NCI-H2107 treated with DMSO at 0.1 percent for 48 hours (cell line): ENCODE measurements around the gene SNX13.

ENCODE experiments used
- DNase-seq: peaks from one replicate; lab custom pipeline; 2025; ENCODE audit not compliant: unreplicated experiment; lab: John Stamatoyannopoulos, UW

SNX13 gene

DNA sequence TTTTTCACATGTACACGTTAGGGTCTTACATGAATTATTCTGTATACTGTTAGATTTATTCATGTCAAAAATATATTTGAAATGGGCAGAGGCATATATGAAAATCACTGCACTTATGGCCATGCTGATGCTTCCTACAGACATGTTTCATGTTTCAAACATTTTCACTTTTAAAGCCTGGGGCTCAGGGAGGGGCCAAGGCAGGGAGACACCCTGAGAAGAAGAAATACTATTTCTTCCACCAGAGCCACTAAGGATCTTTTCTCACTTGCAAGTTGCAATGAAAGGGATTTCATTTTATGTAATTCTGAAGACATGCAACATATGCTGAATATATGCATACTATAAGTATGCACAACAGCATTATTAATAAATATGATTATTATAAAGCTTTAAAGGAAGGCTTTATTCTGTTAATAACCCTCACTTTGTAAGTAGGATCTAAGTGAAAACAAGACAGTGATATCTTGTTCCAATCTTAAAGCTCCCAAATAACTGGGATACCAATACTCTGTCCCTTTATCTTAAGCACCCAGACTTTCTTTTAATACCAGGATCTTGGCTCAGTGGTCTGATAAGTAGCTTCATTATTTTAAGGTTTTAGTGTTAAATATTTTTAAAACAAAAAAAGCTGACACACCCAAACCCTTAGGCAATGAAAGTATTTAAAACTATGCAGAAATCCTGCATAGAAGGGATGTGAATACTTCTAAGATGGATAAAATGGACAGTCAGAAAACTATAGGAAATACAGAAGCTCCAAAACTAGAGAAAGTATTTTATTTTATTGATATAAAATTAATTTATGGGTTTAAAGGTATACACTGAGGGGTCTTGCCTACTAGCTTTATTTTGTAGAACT is 148.0 kb downstream of the SNX13 start:
- DNase-seq: no peak

GRCh38 chr7:17787257-17787656 is 153.0 kb downstream of the SNX13 start:
- DNase-seq: peak; percentile 1

- no peak for DNase-seq
Measured at GRCh38 chr7:17786314-17786852, 153.9 kb downstream of the SNX13 start.

DNA sequence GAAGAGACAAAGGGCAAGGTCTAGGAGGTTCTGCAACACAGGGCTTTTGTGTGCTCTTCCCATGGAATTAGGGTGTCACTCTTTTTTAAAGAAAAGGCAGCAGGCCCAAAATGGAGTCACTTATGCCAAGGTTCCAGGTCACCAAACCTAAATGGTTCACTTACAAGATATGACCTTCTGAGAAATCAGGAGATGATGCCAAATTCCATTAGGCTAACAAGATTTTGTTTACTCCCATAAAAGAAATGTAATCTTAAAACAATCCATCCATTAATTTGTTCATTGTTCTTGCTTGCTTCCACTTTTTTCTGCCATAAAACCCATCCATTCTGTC is 158.1 kb downstream of the SNX13 start:
- DNase-seq: no peak

DNA sequence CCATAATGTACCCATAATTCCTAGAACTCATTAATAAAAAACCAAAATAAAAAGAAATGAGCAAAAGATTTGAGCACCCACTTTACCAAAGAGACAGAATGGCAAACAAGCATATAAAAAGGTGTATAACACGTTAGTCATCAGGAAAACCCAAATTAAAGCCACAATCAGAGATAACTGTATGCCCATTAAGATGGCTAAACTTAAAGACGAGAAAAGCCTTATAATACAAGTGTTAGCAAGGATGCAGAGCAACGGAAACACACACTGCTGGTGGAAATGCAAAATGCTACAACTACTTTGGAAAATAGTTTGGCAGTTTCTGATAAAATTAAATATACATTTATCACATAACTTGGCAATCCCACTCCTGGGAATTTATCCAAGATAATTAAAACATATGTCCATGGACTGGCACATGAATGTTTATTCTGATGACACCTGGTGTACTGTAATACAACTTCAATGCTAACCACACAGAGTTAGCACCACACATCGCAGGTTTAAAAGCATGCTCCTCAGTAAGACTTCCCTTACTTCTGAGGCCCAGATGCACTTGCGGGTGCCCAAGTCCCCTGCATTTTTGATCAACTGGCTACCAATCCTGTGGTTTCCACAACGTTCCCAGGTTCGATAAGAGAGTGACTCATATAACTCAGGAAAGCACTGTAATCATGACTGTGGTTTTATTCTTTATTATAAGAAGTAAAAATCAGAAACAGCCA is 158.6 kb downstream of the SNX13 start:
- no peak for DNase-seq

DNA sequence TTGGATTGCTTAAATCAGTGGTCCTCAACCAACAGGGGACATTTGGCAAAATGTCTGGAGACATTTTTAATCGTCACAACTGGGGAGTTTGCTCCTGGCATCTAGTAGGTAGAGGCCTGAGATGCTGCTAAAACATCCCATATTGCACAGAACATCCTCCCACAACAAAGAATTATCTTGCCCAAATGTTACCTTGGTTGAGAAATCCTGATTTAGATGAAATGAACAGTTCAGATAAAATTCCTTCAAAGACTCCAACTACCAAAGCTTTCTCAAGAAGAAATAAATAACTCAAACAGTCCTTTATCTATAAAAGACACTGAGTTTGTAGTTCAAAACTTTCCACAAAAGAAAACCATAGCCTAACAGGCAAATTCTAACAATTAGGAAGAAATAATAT is 160.9 kb downstream of the SNX13 start:
- no peak for DNase-seq

GRCh38 chr7:17774716-17775288 is 165.5 kb downstream of the SNX13 start:
- DNase-seq: peak; percentile 15

- no peak for DNase-seq
Measured at GRCh38 chr7:17774248-17774647, 166.0 kb downstream of the SNX13 start.

GRCh38 chr7:17773289-17773626 is 167.0 kb downstream of the SNX13 start:
- DNase-seq: no peak

DNA sequence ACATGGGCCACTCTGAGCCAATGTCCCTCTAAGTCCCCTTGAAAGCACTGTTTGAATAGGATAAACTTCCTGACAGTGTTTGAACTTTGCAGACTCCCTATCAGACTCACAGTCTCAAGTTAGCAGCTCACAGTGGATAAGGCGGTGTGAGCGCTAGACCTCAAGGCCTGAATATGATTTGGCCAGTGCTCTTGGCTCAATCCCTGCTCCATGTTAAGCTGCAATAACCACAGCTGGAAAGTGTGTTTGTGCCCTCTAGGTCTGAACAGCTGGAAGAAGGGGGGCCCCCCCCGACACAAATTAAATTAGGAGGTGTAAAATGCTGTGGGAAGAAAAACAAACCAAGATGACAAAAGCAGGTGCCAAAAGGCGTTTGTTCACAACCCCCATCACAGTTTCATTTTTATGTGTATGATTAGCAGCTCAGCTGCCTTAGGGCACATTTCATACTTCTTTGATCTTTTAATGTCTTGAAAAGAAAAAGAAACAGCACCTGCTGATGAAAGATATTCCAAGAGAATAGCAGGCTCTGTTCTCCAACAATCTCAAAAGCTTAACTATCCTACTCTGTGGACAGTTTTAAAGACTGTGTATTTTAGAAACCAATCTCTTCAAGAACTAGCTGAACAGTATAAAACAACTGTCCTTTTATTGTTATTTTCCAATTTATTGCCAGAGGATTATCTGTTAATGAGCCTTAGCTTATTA is 167.6 kb downstream of the SNX13 start:
- DNase-seq: no peak

- no peak for DNase-seq
Measured at GRCh38 chr7:17771901-17772408, 168.3 kb downstream of the SNX13 start.

DNA sequence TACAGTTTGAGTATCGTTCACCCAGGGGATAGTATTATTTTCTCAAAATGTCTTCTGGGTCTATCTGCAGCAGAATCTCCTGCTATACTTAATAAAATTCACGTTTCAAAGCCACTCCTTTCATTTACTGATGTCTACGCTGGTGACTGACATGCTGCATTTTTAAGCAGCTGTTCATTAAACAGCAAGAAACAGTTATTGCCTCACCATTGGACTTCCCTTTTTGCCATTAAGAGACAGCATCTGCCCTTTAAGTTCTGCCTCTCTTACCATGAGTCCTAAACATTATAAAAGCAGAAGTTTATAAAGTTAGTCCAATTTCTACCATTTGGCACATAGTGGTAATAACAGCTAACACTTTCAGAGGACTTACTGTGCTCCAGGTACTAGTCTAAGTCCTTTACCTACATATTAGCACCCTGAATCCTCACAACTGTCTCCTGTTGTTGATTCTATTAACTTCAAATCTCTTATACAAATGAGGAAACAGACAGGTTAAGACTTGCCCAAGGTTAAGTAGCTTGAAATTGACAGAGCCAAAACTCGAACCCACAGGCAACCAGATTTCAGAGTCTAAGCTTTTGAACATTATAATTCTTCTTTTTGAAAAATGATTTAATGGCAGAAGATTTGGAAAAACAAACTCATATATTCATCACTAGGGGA is 169.5 kb downstream of the SNX13 start:
- no peak for DNase-seq

GRCh38 chr7:17769918-17770317 is 170.4 kb downstream of the SNX13 start:
- peak; percentile 63 for DNase-seq

- DNase-seq: no peak
Measured at GRCh38 chr7:17758008-17758407, 182.3 kb downstream of the SNX13 start.

DNA sequence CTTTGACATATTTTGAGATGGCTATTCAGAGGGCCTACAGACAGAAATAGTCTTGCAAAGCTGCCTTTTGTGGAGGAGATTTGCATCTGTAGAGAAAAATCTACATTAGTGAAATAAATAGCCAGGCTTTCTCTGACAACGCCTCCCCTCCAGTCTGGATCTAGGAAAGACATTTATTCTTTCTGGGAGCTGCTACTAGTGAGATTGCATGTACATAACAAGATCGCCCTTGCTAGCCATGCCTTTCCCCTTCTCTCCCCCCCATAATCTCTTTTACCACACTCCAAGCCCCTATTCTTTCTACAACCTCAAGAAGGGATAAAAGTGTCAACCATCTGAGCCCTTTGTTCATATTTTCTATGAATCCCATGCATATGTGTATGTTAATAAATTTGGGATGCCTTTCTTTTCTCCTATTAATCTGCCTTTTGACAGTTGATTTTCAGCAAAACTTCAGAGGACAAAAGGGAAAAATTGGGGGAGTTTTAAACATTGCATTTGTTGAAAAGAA is 194.2 kb downstream of the SNX13 start:
- DNase-seq: no peak

DNA sequence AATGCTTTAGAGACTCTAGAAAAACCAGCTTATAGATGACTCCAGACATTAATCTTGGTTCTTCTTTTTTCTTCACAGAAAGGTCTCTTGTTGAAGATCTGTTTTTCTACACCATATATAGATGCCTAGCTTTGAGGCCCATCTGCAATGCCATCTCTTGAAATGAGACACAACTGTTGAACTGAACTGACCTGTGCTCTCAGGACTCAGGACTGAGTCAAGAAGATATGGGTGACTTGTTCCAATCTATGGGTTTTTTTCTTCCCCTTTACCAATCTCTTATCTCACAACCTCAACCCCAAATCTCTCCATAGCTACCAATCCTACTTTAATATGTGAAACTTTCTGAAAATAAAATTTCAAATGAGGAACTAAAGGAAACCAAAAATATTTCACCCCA is 194.7 kb downstream of the SNX13 start:
- DNase-seq: no peak

- no peak for DNase-seq
Measured at GRCh38 chr7:17743316-17743715, 197.0 kb downstream of the SNX13 start.

DNA sequence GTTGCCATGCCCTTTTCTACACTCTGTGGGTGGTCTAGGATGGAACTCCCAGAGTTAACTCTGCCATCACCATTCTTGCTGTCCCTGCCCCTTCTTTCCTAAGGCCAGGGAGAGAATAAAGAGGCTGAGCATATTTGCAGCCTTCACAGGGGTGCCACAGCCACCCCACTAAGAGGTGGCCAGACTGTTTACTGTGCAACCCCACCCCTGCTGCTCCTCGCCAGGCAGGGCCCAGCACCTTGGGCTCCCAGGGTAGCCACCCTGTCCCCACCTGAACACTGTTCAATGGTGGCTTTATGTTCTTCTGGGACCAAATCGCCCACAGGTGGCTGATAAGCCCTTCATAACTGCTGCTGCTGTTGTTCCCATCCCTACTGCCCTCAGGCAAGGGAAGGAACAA is 198.9 kb downstream of the SNX13 start:
- no peak for DNase-seq
